GM19324 (cell line): ENCODE results near the gene TAS2R50.

Source experiments
- ATAC-seq: cut with Tn5 transposase; IDR thresholded peaks from one replicate; pipeline ENCODE4 v1.9.1; 2021; ENCODE audit warnings: mild to moderate bottlenecking, moderate library complexity; ENCODE audit not compliant: unreplicated experiment, low FRiP score

TAS2R50 gene

GRCh38 chr12:10956085-10956484, 30.6 kb downstream of the TAS2R50 start:
- ATAC-seq: no peak

DNA sequence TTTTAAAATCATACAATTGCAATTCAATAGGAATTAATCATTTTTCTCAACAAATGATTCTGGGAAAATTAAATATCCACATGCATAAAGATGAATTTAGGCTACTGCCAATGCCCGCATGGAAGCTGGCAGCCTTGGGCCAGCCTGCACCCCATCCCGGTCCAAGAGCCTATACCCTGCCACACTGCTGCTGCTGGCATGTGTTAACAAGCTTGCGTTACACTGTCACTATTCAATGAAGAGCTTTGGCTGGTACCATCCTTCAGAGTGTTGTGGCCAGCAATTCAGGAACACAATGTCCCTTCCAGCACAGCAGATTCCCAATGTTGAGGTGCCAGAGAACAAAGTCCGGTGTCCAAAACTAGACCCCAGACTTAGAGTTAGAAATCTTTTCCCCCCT, 34.1 kb downstream of the TAS2R50 start:
- ATAC-seq: no peak

- no peak for ATAC-seq
These were observed 43.5 kb downstream of the TAS2R50 start for GRCh38 chr12:10943167-10943566.

- no peak for ATAC-seq
These were observed 44.6 kb downstream of the TAS2R50 start for GRCh38 chr12:10941916-10942607.

GRCh38 chr12:10941369-10941768, 45.3 kb downstream of the TAS2R50 start:
- ATAC-seq: no peak

- no peak for ATAC-seq
These were observed 46.3 kb downstream of the TAS2R50 start for GRCh38 chr12:10940389-10940788.

- ATAC-seq: no peak
These were observed 47.5 kb downstream of the TAS2R50 start, which contains the start of gene TAS2R14 for GRCh38 chr12:10939163-10939562. TSS of gene TAS2R14 (minus strand) at chr12:10939263. CDS start at chr12:10939207, 56 bp downstream.

DNA sequence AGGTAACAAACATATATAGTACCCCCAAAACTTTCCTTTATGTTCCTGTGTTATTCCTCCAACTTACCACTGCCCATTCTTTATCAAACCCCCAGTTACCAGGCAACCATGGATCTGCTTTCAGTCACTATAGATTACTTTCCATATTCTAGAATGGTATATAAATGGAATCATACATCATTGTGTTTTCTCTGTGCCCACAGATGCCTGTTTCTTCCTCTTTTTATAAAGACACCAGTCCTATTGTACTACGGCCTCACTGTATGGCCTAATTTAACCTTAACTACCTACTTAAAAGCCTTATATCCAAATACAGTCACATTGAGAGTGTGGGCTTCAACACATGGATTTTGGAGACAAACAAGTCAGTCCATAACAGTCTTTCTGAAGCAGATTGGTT, 50.2 kb downstream of the TAS2R50 start:
- no peak for ATAC-seq
